ENCODE results near the gene XK.

DNA sequence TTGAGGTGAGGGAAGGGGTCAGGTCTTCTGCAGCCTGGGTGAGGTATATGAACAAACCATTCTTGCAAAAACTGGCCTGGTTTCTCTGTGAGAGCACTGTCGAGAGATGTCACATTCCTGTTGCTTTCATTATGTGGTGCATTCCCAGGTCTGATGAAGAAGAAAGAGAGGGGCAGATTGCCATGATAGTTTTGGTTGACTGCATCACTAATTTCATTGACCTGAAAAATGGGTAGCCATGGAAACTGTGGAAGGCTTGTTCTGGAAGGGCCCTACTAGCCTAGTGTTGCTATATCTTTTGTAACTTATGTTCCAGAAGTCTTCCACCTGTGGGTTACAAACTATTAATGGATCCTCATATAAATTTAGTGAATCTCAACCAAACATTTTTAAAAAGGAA is 61.4 kb downstream of the XK start:
- TF ChIP-seq CTCF (IDR thresholded peaks at IDR 0.05) (no peak), POLR2AphosphoS5 (IDR thresholded peaks at IDR 0.05) (no peak)
